HG03108 (cell line): Measurements from ENCODE around the gene HOXA13.

Experiments
- ATAC-seq: cut with Tn5 transposase; IDR thresholded peaks from one replicate; pipeline ENCODE4 v1.9.1; 2021; ENCODE audit warnings: moderate library complexity; ENCODE audit not compliant: unreplicated experiment

Gene HOXA13

GRCh38 chr7:27199849-27200760, at the start of gene HOXA13:
Gene HOXA13, minus strand, starts transcription at chr7:27200091. Its CDS starts 14 bp downstream, at chr7:27200077.
- no peak for ATAC-seq

- no peak for ATAC-seq
Measured at GRCh38 chr7:27248911-27249723, 49.2 kb upstream of the HOXA13 start.

- no peak for ATAC-seq
Measured at GRCh38 chr7:27248427-27248806, 48.5 kb upstream of the HOXA13 start.

DNA sequence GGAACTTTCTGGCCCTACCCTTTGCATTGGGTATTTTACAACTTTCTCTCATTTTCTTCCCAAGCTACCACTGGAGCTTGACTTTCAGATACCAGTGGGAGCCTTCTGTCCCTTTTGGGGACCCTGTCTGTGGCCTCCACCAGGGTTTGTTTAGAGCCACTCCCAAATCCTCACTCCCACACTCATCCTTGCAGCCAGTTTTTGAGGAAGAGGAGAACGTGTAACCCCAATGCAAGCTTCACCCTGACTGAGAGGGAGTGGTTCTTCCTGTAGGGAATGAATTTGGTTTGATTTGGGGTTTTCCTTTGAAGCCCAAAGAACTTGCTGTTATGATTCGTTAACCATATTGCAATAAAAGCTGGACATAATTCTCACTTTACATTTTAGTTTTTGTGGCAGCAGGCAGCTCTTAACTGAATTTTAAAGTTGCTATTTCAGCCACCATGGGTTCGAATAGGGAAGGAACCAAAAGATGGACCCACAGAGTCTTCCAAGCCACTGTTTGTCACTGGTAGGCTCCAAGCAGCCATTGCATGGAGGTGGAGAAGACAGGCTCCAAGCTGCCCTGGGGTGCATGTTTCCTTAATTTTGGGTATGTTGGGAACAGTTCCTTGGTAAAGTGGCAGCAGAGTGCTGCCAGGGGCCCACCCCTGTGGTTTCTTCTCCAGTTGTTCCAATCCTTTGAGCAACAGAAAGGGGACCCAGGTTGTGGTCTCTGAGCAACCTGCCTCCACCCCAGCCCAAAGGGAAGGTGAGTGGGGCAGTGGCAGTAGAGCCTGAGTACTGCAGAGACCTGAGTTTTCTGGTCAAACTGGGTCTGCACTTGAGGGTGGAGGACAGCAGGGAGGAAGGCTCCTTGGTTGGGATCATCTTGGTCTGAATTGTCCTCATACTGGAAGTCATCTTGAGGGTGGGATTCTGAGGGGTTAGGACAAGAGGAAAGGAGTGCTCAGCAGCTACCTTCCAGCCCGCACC, 47.8 kb upstream of the HOXA13 start:
- ATAC-seq = no peak

DNA sequence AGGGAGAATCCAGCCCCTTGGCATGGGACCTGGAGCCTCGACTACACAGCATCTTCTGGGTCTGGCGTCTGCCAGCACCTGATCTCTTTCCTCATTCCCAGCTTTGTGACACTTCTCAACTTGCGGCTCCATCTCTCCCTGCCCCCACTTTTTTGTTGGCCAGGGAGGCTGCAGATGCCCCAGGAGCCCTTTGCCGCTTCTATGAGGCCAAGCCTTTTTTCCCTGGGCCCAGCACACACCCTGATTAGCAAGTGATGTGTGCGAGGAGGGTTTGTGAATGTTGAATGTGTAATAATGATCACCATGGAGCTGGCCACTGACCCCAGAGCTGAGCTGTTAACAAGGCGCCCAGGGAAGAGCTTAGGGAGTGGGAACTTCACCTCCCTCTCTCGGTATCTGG, 47.1 kb upstream of the HOXA13 start:
- ATAC-seq = no peak

DNA sequence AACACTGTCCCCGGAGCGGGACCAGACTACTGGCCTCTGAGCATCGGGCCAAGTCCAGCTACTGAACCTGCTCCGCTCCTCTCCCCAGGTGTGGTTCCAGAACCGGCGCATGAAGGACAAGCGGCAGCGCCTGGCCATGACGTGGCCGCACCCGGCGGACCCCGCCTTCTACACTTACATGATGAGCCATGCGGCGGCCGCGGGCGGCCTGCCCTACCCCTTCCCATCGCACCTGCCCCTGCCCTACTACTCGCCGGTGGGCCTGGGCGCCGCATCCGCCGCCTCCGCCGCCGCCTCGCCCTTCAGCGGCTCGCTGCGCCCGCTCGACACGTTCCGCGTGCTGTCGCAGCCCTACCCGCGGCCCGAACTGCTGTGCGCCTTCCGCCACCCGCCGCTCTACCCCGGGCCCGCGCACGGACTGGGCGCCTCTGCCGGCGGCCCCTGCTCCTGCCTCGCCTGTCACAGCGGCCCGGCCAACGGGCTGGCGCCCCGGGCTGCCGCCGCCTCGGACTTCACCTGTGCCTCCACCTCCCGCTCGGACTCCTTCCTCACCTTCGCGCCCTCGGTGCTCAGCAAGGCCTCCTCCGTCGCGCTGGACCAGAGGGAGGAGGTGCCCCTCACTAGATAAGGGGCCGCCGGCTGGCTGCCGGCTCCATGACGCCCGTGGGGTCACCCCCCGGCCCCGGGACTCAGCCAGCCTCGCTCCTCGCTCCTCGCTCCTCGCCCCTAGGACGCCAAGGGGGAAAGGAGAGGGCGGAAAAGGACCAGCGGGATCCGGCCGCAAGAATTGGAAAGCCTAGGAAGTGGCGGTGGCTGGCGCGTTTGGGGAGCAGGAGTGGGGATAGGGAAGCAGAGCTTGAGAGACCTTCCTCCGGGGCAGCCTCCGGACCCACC, 46.2 kb upstream of the HOXA13 start:
- no peak for ATAC-seq

DNA sequence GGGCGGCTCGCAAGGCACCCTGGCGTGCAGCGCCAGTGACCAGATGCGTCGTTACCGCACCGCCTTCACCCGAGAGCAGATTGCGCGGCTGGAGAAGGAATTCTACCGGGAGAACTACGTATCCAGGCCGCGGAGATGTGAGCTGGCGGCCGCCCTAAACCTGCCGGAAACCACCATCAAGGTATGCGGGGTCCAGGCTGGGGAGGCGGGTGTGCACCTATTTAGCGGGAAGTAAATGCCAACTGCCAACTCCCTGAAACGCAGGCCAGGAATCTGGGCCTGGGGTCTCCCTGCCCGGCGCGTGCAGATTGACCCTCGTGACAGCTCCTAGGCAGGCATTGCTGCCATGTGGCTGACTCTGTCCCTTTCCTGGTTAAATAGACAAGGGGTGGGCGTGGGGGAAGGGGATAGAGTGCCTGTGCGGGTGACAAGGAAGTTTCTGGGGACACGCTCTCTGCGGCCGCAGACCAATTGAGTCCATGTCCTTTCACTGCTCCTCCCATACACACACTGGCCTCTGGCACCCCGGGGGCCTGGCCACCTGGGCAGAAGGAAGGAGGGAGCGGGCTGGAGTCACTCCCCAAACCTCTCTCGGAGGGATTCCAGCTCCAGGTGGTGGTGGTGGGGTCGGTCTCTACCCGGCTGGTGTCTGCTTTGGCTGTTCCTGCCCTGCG, 45.4 kb upstream of the HOXA13 start:
- no peak for ATAC-seq

- ATAC-seq = no peak
Measured at GRCh38 chr7:27244488-27245123, 44.7 kb upstream of the HOXA13 start.

DNA sequence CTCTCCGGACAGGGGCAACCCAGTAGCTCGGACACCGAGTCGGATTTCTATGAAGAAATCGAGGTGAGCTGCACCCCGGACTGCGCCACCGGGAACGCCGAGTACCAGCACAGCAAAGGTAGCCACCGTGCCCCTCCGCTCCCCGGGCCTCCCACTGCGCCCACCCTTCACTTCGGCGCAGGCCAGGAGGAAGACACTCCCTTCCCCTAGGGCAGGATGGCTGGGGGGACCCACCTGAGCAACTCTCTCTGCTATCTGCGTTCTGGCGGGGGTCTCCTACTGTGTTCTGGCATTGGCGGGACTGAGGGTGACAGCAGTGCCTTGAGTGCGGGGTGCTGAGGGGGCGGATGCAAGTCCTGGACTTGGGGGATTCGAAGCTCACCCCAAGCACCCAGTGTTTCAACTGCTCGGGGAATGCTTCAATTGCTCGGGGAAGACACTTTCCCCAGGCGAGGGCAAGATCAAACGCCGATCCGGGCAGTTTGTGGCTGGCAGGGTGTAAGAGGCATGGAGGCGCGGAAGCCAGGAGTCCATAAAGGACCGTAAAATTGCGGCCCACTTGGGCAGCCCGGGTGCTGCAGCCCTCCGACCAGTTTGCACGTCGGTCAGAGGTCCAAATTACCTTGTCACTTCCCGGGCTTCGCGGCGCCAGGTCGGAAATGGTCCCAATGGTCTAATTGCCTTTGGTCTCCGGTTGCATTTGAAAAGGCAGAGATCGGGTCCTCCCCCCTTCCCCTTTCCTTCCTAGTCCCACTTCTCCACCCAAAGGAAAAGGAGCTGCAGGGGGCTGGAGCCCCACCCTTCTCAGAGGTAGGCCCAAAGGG, 43.7 kb upstream of the HOXA13 start:
- ATAC-seq = no peak

DNA sequence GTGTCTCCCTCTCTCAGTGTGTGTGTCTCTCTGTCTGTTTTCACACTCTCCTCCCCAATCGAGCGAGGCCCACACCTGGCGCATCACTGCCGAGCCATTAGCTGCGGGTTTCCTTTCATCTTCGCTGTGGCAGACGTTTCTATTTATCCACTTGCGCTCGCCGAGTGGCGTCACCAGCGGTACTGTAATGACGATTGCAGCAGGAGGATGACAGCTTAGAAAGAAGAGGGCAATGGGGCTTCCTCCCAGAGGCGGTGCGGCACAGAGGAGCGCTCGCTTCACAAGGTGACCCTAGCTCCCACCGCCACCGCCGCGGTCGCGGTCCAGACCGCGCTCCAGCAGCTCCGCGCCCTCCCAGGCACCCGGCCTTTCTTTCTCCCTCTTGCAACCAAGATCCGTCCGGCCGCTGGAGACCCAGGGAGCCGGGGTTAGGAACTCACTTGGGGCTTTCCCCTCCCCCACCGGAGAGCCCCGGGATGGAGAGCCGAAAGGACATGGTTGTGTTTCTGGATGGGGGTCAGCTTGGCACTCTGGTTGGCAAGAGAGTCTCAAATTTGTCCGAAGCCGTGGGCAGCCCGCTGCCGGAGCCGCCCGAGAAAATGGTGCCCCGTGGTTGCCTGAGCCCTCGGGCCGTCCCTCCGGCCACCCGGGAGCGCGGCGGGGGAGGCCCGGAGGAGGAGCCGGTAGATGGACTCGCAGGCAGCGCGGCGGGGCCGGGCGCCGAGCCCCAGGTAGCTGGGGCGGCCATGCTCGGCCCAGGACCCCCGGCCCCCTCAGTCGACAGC, 42.9 kb upstream of the HOXA13 start, which contains the start of gene EVX1:
Gene EVX1 (plus strand): TSS at position 248 of the 785 bp plus-strand sequence. CDS start 229 bp downstream, at position 477.
- ATAC-seq = no peak

- ATAC-seq = no peak
Measured at GRCh38 chr7:27242154-27242553, 42.3 kb upstream of the HOXA13 start.

GRCh38 chr7:27241189-27242056, 41.5 kb upstream of the HOXA13 start:
- no peak for ATAC-seq

DNA sequence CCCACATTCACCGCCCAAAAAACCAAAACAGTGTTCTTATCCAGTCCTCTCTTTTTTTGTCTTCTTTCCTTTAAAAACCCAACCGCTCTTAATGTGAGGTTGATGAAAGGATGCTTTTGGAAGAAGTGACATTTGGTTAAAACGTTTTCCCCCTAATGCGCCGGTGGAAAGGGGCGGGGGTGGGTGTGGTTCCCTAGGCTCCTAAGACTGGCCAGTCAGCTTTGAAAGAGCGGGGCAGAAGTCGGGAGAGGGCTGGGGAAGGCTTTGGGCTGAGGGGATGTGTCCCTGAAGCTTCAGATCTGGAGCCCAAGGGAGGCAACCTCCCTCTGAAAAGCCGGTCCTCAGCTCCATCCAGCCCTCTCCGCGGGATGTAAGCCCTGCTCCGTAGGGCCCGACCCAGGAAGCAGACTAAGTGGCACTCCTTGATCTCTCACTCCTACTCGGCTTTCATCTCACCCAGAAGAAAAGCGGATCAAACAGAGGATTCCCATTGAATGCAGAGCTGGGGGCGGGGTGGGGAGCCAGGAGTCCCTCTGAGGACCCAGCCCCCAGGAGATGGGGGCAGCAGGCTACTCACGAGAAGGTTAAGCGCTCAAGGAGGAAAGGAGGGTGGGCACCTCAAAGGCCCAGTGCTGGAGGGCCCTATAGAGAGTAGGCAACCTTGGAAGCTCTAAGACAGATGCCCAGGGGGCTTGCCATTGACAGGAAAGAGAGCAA, 40.3 kb upstream of the HOXA13 start:
- ATAC-seq = no peak

DNA sequence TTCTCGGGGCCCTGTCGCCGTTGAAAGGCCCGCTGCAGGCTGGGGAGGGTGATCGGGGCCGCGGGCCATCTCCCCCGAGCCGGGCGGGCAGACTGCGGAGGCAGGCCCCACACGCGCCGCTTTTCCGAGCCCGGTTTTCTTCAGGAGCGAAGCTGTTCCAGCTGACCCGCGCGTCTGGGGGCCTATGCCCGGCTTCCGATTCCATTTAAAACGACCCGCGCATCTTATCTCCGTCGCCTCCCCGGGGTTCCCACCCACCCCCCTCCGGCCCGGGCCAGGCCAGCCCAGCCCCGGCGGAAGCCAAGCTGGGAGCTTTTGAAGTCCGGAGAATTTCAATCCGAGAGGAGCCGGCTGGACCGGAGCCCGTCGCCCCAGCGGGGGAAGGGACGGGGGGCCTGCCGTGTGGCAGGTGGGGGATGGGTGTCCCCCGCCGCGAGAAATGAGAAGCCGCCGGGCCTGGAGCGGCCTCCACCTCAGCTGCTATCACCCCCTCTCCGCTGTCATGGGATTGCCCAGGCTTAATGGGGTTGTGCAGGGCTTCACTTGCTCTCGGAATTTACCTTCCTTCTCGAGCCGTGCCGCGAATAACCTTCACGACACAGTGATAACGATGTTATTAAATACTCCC, 39.6 kb upstream of the HOXA13 start:
- no peak for ATAC-seq

GRCh38 chr7:27238979-27239386, 39.1 kb upstream of the HOXA13 start:
- no peak for ATAC-seq
